GM19328 (cell line): ENCODE results near the gene GALNT14.
"Not testable (repeated sequence)": the region's sequence is repeated elsewhere in the genome, so short reads cannot be mapped to it uniquely, and the experiment has no call there.

Experiments
- ATAC-seq: cut with Tn5 transposase; IDR thresholded peaks from one replicate; pipeline ENCODE4 v1.9.1; 2021; ENCODE audit warnings: mild to moderate bottlenecking, moderate library complexity; ENCODE audit not compliant: unreplicated experiment

The GALNT14 gene

DNA sequence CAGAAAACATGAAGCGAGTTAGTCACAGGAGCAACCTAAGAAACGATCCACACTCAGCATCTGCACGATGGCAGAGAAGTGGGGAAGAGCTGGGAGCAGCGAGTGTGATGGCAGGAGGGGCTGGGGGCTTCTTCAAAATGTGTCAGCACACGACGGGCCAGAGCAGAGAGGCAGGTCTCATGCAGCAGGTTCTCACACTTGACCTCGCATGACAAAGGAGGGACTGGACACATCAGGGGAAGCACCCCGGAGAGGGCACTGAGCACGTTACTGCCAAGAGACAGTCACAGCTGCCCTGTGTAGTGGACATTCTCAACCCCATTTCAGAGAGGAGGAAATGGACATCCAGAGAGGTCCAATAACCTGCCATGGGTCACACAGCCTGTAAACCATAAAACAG is 226.9 kb downstream of the GALNT14 start:
- ATAC-seq = no peak

DNA sequence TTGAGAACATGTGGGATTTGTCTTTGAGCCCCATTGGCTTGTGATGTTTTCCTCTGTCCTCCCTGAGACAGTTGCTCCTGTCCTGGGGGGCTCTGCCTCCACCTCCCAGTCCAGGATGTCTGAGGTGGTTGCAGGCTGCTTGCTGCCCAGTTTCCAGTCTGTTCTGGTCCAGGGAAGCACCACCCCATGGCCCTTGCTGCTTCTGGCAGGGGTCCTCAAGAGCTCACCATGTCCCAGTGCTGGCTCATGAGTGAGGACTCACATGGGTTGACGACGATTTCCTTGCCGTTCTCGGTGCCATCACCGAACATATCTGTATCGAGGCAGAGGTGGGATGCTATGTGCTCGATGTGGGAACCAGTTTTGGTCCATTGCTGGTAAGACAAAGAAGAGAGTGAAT is 227.6 kb downstream of the GALNT14 start:
- no peak for ATAC-seq

DNA sequence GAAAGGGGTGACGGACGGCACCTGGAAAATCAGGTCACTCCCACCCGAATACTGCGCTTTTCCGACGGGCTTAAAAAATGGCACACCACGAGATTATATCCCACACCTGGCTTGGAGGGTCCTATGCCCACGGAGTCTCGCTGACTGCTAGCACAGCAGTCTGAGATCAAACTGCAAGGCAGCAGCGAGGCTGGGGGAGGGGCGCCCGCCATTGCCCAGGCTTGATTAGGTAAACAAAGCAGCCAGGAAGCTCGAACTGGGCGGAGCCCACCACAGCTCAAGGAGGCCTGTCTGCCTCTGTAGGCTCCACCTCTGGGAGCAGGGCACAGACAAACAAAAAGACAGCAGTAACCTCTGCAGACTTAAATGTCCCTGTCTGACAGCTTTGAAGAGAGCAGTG is 233.8 kb downstream of the GALNT14 start:
- not testable (repeated sequence) for ATAC-seq

DNA sequence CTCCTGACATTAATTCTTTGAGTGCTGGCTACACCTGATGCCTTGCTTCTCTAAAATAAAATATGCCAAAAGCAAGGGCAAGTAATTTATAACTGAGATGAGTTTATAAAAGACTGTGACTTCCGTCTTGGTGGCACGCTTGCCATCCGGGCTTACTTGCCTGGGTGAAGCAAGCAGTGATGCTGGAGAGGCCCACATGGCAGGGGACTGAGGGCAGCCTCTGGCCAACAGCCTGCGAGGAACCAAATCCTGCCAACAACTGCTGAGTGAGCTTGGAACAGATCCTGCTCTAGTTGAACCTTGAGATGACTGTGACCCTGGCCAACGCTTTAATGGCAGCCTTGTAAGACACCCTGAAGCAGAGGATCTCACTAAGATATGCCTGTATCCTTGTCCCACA is 234.9 kb downstream of the GALNT14 start:
- no peak for ATAC-seq

DNA sequence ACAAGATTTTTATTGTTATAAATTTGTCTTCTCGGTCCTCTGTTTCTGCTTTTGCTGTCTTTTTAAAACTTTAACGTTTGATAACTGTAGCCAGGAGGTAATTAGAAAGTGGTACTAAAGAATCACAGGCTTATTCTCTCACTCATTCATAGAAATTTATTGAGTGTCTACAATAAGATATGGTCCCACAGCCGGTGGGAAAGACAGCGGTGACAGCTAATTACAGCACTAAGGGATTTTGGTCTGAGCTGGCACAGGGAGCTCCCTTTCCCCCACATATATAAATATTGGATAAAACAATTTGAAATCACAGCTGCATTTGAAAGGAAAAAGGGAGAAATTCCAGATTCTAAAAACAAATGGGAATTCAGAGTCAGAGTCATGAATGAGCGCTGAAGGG is 237.9 kb downstream of the GALNT14 start:
- ATAC-seq = no peak

DNA sequence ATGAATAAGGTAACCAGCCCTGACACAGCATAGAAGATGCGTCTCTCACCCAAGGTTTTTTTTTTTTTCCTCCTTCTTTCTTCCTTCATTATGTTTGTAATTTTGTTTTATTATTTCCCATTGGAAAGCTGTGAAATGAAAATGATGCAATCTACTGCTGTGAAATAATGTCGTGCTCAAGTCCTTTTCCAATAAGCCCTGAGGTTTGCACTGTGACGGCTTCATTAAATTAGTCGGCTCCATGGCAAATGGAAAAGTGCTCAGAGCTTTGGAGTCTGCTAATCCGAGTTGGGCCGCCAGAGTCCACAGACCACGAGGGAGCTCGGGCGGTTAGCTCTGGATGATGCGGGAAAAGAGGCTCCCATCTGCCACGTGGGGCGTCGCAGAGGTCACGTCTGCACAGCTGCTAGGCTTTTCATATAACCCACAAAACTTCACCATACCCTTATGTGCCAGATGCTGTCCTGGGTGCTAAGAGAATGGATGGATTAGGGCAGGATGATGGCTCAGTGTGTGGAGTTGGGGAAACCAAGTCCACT is 238.7 kb downstream of the GALNT14 start:
- no peak for ATAC-seq

DNA sequence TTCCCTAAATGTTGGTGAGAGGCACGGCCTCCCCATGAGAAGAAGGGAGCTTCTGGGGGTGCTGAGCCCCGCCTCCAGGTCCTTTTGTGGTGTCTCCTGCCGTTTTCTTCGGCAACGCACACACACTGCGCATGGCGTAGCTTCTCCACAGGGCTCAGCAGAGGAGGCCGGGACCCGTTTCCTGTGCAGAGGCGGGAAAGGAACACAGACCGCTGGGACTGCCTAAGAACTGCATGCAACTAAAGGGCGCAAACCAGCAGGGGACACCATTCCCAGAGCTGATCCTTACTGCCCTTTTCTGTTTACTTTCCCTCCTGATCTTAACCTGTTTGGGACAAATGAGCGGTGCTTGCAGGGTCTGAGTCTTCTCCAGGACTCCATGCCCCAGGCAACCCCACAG is 240.7 kb downstream of the GALNT14 start:
- ATAC-seq = no peak

DNA sequence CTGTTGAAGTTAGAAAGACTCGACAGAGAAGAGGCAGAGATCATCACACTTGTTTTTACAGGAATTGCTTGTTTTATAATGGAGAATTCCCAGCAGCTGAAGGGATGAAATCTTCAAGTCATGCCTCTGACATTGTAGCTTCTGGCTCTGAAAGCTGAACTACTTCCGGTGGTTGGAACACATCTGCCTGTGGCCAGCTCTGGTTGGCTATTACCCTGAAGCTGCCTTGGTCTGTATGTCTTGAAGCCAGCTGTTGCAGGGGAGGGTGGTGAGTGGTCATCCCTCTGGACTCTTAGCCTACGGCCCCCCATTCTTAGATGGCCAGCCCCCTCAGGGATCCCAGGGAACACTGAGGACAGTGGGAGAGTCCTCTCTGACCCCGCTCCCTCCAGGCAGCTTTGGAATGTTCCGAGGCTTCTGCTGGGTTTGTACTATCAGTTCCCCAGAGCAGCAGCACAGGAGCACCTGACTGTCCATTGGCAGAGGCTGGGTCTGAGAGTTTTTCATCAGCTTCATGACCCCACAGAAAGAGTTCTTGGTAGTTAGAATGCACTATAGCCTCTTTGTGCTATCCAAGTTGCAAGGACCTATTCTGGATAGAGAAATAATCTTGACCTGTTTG is 243.6 kb downstream of the GALNT14 start:
- no peak for ATAC-seq

DNA sequence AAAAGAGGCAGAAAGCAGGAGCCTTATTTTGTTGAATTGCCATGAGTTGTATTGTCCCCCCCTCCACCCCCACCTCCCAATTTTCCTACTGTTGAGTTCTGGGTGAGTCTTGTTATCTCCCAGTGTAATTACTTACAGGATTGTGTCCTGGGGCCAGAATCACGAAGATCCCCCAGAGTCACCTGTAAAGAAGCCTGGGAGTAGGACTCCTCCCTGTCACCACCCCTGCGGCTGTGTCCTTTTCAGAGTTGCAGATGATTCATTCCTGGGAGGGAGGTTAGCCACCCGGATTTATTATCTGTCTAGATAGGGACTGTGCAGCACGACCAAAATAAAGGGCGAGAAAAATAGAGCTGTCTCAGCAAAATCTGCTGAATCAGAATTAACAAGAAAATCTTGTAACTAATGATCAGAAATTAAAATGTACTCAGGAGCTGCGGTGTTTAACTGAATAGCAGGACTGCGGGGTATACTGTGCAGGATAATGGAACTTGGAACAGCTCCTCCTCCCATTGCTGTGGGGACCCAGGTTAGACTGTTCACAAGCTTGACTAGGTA is 249.3 kb downstream of the GALNT14 start:
- ATAC-seq = no peak

DNA sequence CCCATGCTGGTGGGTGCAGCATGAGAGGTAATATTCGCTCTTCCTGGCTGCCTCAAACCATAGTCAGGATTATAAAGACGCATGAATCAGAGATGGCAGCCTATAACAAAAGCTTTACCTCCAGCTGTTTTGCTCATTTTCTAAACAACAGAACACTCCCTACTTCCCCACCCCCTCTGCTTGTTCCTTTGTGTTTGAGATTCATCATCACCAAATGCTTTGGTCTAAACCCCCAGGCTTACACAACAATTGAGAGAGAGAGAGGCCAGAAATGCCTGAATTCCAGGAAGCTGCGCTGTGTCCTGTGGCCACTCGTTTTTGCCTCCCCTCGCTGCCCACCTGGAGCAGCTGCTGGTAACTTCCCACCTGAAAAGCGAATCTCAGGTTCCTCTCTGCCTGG is 252.2 kb downstream of the GALNT14 start:
- no peak for ATAC-seq

DNA sequence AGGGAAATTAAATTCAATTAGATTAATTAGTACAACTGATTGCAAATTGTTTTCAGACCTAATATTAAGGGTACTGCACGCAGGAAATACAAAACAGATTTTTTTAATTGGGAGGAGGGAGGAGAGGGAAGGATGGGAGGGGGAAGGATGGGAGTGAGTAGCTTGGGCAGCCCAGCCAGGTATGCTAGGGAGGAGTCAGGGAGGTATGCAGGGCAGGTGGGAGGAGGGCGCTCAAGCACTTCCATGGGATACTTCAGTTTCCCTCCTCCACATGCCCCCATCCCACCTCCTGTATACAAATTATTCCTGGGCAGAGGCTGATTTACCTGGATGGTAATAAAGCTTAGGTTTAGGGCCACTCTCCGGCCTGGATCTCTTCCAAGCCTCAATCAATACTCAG is 254.4 kb downstream of the GALNT14 start:
- no peak for ATAC-seq

DNA sequence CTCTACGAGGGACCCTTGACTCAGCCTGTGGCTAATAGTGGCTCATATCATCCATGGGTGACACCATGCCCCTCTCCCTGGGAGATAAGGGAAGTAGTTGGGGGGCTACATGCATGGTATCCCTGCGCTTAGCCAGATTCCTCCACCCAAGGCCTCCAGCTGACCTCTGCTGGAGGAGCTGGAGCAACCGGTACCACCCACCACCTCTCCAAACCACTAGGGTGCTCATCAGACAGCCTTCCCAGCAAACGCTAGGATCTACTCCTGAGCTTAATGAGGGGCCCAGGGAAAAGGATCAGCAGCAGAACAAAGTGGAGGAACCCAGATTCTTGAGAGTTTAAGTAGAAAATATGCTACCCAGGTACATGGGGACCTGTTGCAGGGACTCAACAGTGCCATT is 255.1 kb downstream of the GALNT14 start:
- ATAC-seq = no peak

DNA sequence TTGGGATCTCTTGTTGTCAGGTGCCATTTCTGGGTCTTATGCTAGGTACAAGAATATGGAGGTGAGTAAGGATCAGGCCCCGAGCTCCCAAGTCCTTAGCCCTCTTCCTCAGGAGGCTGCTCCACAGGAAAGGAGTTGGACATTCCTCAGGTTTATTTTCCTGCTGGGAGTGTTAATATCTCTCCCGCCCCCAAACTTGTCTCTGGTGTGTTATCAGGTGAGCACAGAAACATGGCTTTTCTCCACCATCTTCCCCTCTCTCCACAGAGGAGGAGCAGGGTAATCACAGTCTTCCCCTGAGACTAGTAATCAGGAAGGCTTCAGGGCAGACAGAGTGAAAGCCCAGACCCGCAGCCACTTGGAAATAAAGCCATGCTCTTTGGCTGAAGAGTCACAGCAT is 257.7 kb downstream of the GALNT14 start:
- no peak for ATAC-seq

DNA sequence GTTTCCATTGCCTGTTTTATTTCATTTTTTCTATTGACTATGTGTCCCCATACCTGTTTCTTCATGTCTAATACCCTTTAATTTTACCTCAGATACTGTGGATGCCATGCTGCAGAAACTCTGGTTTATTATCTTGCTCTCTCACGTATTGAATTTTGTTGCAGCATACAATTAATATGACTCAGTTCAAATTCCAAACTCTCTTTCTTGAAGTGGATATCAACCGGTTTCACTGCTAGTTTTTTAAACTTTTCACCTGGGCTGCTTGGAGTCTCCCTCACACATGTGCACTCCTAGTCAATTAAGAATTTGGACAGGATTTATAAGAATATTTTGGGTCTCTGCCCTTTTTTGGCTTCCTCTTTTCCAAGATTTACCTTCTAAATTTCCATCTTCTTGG is 260.4 kb downstream of the GALNT14 start:
- no peak for ATAC-seq

DNA sequence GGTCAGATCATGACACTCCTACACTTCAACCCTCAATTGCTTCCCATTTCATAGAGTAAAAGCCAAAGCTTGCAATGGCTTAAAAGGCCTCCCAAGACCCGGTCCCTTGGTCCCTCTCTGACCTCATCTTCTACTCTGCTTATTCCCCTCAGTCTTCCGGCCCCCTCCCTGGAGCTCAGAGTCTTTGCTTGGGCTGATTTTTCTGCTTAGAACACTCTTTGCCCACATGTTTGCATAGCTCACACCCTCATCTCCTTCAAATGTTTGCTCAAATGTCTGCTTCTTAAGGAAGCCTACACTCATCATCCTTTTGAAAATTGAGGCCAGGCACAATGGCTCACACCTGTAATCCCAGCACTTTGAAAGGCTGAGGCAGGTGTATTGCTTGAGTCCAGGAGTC is 265.4 kb downstream of the GALNT14 start:
- ATAC-seq = no peak

DNA sequence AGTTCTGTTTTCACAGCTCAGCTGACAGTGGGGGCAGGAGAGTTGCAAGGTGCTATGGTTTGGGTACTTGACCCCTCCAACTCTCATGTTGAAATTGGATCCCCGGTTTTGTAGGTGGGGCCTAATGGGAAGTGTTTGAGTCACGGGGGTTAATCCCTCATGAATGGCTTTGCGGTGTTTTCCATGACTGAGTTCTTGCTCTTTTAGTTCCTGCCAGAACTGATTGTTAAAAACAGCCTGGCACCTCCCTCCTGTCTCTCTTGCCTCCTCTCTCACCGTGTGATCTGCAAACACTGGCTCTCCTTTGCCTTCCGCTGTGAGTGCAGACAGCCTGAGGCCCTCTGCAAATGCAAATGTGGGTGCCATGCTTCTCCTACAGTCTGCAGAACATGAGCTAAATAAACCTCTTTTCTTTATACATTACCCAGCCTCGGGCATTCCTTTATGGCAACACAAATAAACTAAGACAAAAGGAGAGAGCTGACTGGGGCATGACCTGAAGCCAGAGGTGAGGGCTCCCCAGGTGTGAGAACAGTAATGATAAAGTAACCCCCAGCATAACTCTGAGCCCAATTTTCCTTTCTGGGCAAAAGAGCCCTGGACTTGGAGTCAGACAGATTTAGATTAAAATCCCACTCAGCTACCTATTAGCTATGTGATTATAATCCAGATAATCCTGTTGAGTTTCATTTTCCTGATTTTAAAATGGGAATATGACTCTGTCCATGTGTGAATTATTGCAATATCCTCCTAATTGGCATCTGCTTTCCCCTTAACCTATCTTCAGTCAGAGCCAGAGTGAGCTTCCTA is 266.1 kb downstream of the GALNT14 start:
- no peak for ATAC-seq

DNA sequence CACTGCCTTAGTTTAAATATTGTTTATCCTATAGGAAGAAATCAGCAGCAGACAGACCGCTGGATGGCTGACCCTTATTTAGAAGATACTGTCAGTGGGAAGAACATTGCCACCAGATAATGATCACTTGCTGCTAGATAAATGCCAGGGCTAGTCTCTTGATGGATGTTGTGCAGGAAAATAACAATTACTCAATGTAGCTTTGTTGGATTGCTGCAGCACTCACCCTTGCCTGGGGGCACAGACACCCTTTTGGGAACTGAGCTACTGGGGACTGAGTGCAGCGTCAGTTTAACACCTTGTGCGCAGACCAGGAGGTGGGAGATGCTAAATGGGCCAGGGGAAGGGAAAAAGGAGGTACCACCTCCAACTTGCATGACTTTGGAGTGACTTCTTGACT is 266.8 kb downstream of the GALNT14 start:
- ATAC-seq = no peak

DNA sequence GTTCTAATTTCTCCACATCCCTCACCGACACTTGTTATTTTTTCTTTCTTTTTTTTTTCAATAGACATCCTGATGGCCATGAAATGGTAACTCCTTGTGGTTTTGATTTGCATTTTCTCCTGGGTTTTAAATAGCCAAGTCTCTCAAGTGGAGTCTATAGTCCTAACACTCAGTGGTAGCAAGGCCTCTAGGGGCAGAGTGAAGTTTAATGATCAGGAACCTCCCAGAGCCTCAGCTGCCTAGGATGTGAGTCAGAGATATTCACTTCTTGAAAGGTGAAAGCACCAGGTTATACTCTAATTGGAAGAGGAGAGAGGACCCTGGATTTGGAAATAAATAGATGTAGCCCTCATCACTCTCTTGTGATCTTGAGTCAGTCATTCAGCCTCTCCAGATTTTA is 268.3 kb downstream of the GALNT14 start:
- no peak for ATAC-seq

DNA sequence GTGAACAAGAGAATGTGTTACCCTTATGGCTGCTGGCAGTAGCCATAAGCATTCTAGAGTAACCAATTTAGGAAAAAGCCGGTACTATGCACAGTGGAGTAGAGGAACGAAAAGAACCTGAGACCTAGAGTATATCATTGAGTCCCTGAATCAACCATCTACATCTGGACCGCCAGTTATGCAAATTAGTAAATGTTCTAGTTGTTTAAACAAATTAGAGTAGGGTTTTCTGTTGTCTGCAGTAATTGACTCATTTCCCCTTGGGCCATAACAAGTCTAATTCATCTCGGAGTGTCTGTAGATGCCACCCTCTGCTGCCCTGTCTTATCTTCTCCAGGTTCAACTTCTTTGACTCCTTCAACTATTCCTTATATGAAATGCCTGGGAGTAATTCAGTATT is 270.9 kb downstream of the GALNT14 start:
- no peak for ATAC-seq

DNA sequence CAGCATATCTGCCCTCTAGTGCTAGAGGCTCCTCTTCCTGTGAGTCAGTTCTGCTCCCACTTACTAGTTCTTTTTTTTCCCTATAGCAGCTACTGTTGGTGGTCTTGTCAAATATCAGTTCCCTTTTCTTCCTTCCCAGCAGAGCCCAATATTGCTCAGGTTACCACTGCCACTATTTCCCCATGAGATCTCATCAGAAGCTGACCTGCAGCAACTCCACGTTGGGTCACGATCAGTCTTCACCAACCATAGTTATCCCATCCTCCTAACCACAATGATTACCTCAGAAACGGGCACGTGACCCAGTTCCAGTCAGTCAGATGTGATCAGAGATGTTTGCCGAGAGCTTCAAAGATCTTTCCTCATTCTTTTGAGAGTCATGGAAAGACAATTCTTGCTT is 271.3 kb downstream of the GALNT14 start:
- no peak for ATAC-seq

DNA sequence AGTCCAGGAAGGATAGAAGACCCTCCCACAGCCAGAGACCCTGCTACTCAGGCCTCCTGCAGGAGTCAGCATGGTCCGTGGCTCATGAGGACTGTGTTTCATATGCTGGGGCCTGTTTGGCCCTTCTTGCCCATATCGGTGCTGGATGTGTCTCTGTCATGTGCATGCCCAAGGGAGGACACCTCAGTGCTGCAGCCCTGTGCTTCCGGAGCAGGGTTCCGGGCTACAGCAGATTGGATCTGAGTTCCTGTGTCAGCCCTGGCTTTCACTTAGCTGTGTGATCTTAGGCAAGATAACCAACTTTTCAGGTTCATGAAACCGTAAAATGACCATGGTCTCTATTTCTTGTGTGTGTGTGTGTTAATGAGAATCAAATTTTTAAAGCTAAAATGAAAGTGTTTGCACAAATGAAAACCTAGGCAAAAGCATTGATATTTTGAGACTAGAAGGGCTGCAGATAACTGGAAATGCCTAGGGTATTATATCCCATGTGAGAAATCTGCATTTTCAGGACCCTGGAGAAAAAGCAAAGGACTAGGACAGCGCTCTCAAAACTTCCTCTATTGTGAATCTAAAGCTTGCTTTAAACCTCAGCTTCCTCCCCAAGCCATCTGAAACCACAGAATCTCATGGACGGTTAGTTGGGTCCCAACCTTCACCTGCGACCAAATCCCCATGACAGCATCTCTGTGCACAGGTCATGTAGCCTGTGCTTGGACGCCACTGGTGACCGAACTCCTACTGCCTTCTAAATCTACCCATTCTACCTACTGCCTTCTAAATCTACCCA is 272.2 kb downstream of the GALNT14 start:
- ATAC-seq = no peak
